DMS 273 treated with DMSO at 0.1 percent for 48 hours (cell line): ENCODE data around the gene MROH8.
"Not testable (repeated sequence)": the region's sequence is repeated elsewhere in the genome, so short reads cannot be mapped to it uniquely, and the experiment has no call there.

ENCODE experiments used
- DNase-seq: peaks from one replicate; lab custom pipeline; 2025; lab: John Stamatoyannopoulos, UW

The MROH8 gene

DNA sequence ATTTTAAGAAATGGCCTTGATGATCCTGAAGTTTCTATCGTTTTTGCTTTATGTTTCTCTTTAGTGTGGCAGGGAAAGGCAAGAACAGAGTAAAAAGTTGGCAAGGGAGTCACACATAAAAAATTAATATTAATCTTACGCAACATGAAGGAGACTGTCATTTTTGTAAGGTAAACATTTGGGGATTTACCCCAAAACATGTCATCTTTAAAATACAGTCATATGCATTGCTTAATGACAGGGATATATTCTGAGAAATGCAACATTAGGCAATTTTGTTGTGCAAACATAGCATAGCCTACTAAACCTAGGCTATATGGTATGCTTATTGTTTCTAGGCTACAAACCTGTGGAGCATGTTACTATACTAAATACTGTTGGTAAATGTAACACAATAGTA lies 88.9 kb downstream of the MROH8 start:
- DNase-seq = no peak

DNA sequence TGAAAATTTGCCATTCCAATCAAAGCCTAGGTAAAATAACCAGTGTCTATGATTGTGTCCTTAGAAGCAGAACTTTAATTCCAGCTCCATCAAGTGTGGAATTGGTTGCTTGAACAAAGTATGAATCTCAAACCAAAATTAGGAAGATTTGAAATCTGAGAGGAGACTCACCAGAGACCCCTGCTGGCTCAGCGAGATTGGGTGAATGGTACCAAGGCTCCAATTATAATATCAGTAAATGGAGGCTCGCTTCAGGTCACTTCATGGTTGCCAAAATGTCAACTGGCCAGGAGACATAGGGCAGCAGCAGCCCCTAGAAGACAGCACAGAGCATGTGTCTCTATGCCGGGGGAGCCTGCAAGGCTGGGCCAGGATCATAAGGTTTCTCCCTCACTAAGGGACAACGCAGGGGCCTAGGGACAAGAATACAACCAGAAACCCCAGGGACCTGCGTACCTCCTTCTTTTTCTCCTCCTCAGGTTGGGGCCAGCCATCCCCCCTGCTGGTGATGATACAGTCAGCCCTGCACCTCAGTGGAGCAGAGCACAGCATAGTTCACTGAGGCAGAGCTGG lies 97.5 kb downstream of the MROH8 start:
- DNase-seq = no peak

DNA sequence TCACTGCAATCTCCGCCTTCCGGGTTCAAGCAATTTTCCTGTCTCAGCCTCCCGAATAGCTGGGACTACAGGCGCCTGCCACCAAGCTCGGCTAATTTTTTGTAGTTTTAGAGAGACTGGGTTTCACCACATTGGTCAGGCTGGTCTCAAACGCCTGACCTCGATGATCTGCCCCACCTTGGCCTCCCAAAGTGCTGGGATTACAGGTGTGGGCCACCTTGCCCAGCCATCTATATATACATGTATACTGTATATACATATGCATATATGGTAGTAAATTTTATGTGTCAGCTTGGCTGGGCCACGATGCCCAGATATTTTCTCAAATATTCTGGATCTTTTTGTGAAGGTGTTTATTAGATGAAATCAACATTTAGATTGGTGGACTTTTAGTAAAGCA lies 102.3 kb downstream of the MROH8 start:
- no peak for DNase-seq

GRCh38 chr20:37075932-37076685 lies 103.2 kb downstream of the MROH8 start:
- DNase-seq = no peak

DNA sequence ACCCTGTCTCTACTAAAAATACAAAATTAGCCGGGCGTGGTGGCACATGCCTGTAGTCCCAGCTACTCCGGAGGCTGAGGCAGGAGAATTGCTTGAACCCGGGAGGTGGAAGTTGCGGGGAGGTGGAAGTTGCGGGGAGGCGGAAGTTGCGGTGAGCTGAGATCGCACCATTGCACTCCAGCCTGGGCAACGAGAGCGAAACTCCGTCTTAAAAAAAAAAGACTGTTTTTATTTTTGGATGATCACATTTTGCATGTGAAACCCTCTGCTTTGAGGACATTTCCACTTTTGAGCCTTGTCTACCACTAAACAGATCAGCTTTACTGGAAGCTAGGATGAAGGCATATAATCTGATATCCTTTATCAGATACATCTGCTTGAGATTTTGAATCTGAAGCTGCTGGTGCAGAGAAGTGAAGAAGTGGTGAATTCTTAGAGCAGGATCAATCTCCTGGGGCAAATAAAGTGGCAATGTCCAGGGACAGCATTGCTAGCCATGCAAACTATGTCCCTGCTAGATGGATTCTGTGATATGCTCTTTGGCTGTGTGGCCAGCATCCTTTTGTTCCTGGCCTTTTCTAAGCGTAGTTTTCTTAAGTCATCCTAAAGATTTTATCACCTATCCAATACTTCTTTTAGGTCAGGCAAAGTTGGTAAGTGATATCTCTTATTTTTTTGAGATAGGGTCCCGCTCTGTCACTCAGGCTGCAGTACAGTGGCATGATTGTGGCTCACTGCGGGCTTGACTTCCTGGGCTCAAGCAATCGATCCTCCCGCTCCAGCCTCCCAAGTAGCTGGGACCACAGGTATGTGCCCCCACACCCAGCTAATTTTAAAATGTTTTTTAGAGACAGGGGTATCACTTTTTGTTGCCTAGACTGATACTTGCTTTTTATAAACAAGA lies 106.8 kb downstream of the MROH8 start:
- no peak for DNase-seq

- no peak for DNase-seq
Measured at GRCh38 chr20:37071481-37071911, 107.9 kb downstream of the MROH8 start.

DNA sequence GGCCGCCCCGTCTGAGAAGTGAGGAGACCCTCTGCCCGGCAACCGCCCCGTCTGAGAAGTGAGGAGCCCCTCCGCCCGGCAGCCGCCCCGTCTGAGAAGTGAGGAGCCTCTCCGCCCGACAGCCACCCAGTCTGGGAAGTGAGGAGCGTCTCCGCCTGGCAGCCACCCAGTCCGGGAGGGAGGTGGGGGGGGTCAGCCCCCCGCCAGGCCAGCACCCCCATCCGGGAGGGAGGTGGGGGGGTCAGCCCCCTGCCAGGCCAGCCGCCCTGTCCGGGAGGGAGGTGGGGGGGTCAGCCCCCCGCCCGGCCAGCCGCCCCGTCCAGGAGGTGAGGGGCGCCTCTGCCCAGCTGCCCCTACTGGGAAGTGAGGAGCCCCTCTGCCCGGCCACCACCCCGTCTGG lies 109.8 kb downstream of the MROH8 start:
- not testable (repeated sequence) for DNase-seq

DNA sequence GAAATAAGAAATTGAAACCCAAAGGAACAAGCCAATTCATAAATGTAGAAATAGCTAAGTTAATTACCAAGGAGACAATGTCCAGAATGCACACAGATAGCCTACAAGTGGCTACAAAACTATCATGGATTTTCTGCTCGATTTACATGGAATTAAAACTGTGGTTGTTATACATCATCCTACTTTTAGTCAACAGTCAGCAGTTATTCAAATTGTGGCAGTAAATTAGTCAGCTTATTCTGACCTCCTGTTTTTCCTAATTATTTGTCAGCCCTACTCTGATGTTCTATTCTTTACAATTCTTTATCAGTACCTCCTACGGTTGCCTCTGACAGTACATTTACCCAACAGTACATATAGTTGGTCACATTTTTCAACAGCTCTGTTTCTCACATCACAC lies 113.2 kb downstream of the MROH8 start:
- no peak for DNase-seq

- no peak for DNase-seq
Measured at GRCh38 chr20:37055276-37055675, 124.1 kb downstream of the MROH8 start.

DNA sequence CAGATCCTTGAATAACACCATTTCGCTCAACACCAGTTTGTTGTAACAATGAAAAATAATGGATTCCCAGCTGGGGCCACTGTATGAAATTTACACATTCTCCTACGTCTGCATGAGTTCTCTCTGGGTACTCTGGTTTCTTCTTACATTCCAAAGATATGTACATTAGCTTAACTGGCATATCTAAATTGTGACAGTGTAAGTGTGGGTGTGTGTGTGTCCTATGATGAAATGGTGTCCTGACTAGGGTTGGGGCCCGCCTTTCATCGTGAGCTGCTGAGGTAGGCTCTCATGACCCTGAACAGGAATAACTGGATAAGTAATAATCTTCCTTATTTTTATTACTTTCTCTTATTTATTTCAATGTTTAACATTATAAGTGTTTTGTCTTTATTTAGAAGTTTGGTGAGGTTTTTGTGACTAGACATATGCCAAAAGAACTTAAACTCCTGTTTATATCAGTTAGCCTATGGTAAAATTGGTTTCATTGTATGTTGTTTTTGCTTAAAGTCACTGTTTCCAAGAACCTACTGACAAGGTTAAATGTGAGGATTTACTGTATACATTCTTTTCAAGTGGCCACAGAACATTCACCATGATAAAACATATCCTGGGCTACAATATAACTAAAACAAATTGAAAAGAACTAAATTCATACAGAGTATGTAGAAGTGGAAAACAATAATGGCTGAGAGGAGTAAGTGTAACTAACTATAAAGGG lies 126.0 kb downstream of the MROH8 start:
- DNase-seq = no peak
